CD4-positive, alpha-beta T cell (primary cell): Measurements from ENCODE around the gene INTS11. TPM values are rescaled to one million over a fixed set of nuclear protein-coding genes. Genes with fewer than 3 reads are reported as not detected.
A peak's percentile ranks its signal among the peaks of the same experiment; 100 is the strongest.

Source experiments
- ATAC-seq: fragments of 200-7000 bp; cut with Tn5 transposase; one replicate; pipeline ENCODE4 v1.10.0; 2022; ENCODE audit warnings: mild to moderate bottlenecking; ENCODE audit not compliant: poor library complexity
- CTCF ChIA-PET: fragments of 350-600 bp; sonication (Branson Sonifier 250); formaldehyde crosslinking; loops from one replicate; lab custom pipeline; 2021; ENCODE audit warnings: antibody characterized with exemption, inconsistent platforms; lab: Charles Lee
- POLR2A ChIA-PET: fragments of 350-600 bp; sonication (Branson Sonifier 250); formaldehyde crosslinking; loops from one replicate; lab custom pipeline; 2021; ENCODE audit warnings: antibody characterized with exemption, inconsistent platforms; lab: Charles Lee
- DNase-seq, 14 experiments: peaks; one replicate each; pipeline ENCODE4 v3.0.0-alpha.2; 2013 to 2020; ENCODE audit warnings: mixed read lengths in 2 of 14
- H3K27ac ChIP-seq, 2 donors: one replicate each; pipeline versions ENCODE4 v1.5.1 to v1.7.0; 2013; ENCODE audit warnings: low read length in 2 of 2, low read depth in 1 of 2, mild to moderate bottlenecking in 1 of 2
- H3K27me3 ChIP-seq, 2 experiments: 1 replicate in 1 of 2; 2 replicates in 1 of 2; pipeline versions ENCODE4 v1.6.1 to v1.7.0; 2013; ENCODE audit warnings: low read length in 2 of 2, control low read depth in 1 of 2, mild to moderate bottlenecking in 1 of 2, moderate library complexity in 1 of 2; ENCODE audit not compliant: insufficient read depth in 2 of 2, control insufficient read depth in 1 of 2
- H3K36me3 ChIP-seq: one replicate; pipeline ENCODE4 v1.6.1; 2013; ENCODE audit warnings: low read length, control low read depth; ENCODE audit not compliant: insufficient read depth
- H3K4me1 ChIP-seq: one replicate; pipeline ENCODE4 v1.6.1; 2013; ENCODE audit warnings: low read length, control low read depth; ENCODE audit not compliant: insufficient read depth
- H3K4me3 ChIP-seq: one replicate; pipeline ENCODE4 v1.5.1; 2013; ENCODE audit warnings: mild to moderate bottlenecking, low read length, moderate library complexity
- H3K9me3 ChIP-seq, 2 experiments: 1 replicate in 1 of 2; 2 replicates in 1 of 2; pipeline versions ENCODE4 v1.6.1 to v1.7.0; 2013; ENCODE audit warnings: low read length in 2 of 2, mild to moderate bottlenecking in 2 of 2, control low read depth in 1 of 2, moderate library complexity in 1 of 2; ENCODE audit not compliant: control insufficient read depth in 1 of 2, insufficient read depth in 1 of 2
- H3K27ac Mint-ChIP-seq: one replicate; pipeline ENCODE4 v1.8.0; 2020; ENCODE audit warnings: mixed read lengths
- H3K27me3 Mint-ChIP-seq: one replicate; pipeline ENCODE4 v1.8.0; 2021; ENCODE audit warnings: mixed read lengths
- H3K36me3 Mint-ChIP-seq: one replicate; pipeline ENCODE4 v1.8.0; 2021; ENCODE audit warnings: low read depth, mixed read lengths
- H3K4me1 Mint-ChIP-seq: one replicate; pipeline ENCODE4 v1.8.0; 2021; ENCODE audit warnings: low read depth, mixed read lengths
- H3K4me3 Mint-ChIP-seq: one replicate; pipeline ENCODE4 v1.8.0; 2020; ENCODE audit warnings: mild to moderate bottlenecking, mixed read lengths
- H3K9me3 Mint-ChIP-seq: one replicate; pipeline ENCODE4 v1.8.0; 2020; ENCODE audit warnings: mixed read lengths
- CTCF ChIP-seq: fragments of 200-600 bp; IDR thresholded peaks from one replicate; pipeline ENCODE4 v1.8.0; 2022; ENCODE audit warnings: antibody characterized with exemption, mild to moderate bottlenecking
- intact Hi-C, 2 experiments: fragments of 100-400 bp; cut with DNase I in 1 of 2; cut with micrococcal nuclease in 1 of 2; formaldehyde crosslinking; loops; one replicate each; pipeline versions ENCODE4 v1.15.1 to v1.9.0; 2023 to 2025; cut with DNase I, micrococcal nuclease
- polyA plus RNA-seq, 2 donors: library from polyadenylated mRNA; unstranded; fragments of 120-200 nt; gene quantifications; one replicate each; pipeline ENCODE4 v1.2.1, GENCODE V29; 2013
- total RNA-seq, 174 experiments: library from RNA in 2 of 174; stranded (reverse) in 2 of 174; gene quantifications; one replicate each; pipeline ENCODE4 v1.2.3 and lab custom pipeline; 2021 to 2026

Gene INTS11
- 100 to 1,000 TPM; 130 to 137 TPM for total RNA-seq
- polyA plus RNA-seq (2013, experiment 1 of 2) = 78.8 TPM
- 100 TPM for polyA plus RNA-seq (2013, experiment 2 of 2)
- total RNA-seq (lab: John Stamatoyannopoulos, UW) = 59.7 to 151 (median 101) reads per million in 172 experiments

GRCh38 chr1:1324524-1325287 is at the start of gene INTS11, which contains the start of gene CPTP:
TSS of gene INTS11 (minus strand) at chr1:1324660. CDS start at chr1:1324608, 52 bp downstream.
TSS of gene CPTP (plus strand) at chr1:1324802. CDS start at chr1:1326911, 2,109 bp downstream.
- ATAC-seq = peak; percentile 84
- no peaks in the 10 kb centered on the region for H3K27me3 ChIP-seq
- peak within 1 kb of the TSS; percentile 93 for H3K4me3 Mint-ChIP-seq
- ChIA-PET CTCF (no interaction called here), POLR2A (interaction anchor here (0.9 kb wide), 1 partner anchor 15 kb away, joined by 4 read pairs; no protein-coding TSS in a partner anchor)
- peak within 1 kb of the TSS; percentile 61 to 70 for H3K27ac ChIP-seq
- H3K4me1 Mint-ChIP-seq = peaks cover 28% of the 10 kb centered on the region
- H3K4me1 ChIP-seq = peaks cover 56% of the 10 kb centered on the region
- H3K27me3 Mint-ChIP-seq = no peaks in the 10 kb centered on the region
- no peak for TF ChIP-seq CTCF
- intact Hi-C loops = loop anchor here (1.0 to 2.0 kb wide), 4 partner anchors 16 to 51 kb away; partner anchors contain the start of genes DVL1 (in 1 of the 2), PUSL1 (in 1 of the 2) and UBE2J2 (in 1 of the 2)
- no peaks in the 10 kb centered on the region for H3K9me3 Mint-ChIP-seq
- peak within 1 kb of the TSS; percentile 81 for H3K27ac Mint-ChIP-seq
- H3K9me3 ChIP-seq = peaks cover 0 to 4% of the 10 kb centered on the region in 2 experiments
- peaks cover 34% of the 10 kb centered on the region for H3K36me3 ChIP-seq
- peak within 1 kb of the TSS; percentile 69 for H3K4me3 ChIP-seq
- peak; percentile 93 to 98 (median 96) for DNase-seq
- peaks cover 14% of the 10 kb centered on the region for H3K36me3 Mint-ChIP-seq

- Mint-ChIP-seq H3K36me3 (peaks cover 10% of the 10 kb centered on the region), H3K9me3 (no peaks in the 10 kb centered on the region), H3K27me3 (no peaks in the 10 kb centered on the region), H3K4me1 (peaks cover 40% of the 10 kb centered on the region), H3K4me3 (peak overlapping the region; percentile 88), H3K27ac (peak overlapping the region; percentile 91)
- ATAC-seq = no peak
- DNase-seq = peak in 1 of 14 experiments; percentile 48
- H3K27ac ChIP-seq = peak overlapping the region; percentile 87 to 89
- no peaks in the 10 kb centered on the region for H3K27me3 ChIP-seq
- ChIA-PET POLR2A (interaction anchor here (0.6 to 4.1 kb wide), 5 partner anchors 25 to 790 kb away, joined by 4 to 80 read pairs (median 23); partner anchors contain the start of genes CCNL2 and MRPL20), CTCF (interaction anchor here (1.6 kb wide), 1 partner anchor 33 kb away, joined by 7 read pairs; the partner anchor contains the start of gene MRPL20)
- peaks cover 54% of the 10 kb centered on the region for H3K4me1 ChIP-seq
- H3K4me3 ChIP-seq = peak overlapping the region; percentile 84
- H3K9me3 ChIP-seq = no peaks in the 10 kb centered on the region
- intact Hi-C loops = loop anchor here (2.0 to 10.0 kb wide), 5 partner anchors 25 to 99 kb away; partner anchors contain the start of genes ACAP3 (in 1 of the 2), CCNL2 (in 1 of the 2), MRPL20 (in 1 of the 2) and PUSL1 (in 1 of the 2)
- no peak for TF ChIP-seq CTCF
- peaks cover 4% of the 10 kb centered on the region for H3K36me3 ChIP-seq
Measured at GRCh38 chr1:1373815-1374588, 49.5 kb upstream of the INTS11 start.
